GM19328 (cell line): ENCODE results near the gene ZNF646.
A peak's percentile ranks its signal among the peaks of the same experiment; 100 is the strongest.

Experiments used
- ATAC-seq: cut with Tn5 transposase; IDR thresholded peaks from one replicate; pipeline ENCODE4 v1.9.1; 2021; ENCODE audit warnings: mild to moderate bottlenecking, moderate library complexity; ENCODE audit not compliant: unreplicated experiment

Gene ZNF646, protein sequence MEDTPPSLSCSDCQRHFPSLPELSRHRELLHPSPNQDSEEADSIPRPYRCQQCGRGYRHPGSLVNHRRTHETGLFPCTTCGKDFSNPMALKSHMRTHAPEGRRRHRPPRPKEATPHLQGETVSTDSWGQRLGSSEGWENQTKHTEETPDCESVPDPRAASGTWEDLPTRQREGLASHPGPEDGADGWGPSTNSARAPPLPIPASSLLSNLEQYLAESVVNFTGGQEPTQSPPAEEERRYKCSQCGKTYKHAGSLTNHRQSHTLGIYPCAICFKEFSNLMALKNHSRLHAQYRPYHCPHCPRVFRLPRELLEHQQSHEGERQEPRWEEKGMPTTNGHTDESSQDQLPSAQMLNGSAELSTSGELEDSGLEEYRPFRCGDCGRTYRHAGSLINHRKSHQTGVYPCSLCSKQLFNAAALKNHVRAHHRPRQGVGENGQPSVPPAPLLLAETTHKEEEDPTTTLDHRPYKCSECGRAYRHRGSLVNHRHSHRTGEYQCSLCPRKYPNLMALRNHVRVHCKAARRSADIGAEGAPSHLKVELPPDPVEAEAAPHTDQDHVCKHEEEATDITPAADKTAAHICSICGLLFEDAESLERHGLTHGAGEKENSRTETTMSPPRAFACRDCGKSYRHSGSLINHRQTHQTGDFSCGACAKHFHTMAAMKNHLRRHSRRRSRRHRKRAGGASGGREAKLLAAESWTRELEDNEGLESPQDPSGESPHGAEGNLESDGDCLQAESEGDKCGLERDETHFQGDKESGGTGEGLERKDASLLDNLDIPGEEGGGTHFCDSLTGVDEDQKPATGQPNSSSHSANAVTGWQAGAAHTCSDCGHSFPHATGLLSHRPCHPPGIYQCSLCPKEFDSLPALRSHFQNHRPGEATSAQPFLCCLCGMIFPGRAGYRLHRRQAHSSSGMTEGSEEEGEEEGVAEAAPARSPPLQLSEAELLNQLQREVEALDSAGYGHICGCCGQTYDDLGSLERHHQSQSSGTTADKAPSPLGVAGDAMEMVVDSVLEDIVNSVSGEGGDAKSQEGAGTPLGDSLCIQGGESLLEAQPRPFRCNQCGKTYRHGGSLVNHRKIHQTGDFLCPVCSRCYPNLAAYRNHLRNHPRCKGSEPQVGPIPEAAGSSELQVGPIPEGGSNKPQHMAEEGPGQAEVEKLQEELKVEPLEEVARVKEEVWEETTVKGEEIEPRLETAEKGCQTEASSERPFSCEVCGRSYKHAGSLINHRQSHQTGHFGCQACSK (N-terminal part only)

DNA sequence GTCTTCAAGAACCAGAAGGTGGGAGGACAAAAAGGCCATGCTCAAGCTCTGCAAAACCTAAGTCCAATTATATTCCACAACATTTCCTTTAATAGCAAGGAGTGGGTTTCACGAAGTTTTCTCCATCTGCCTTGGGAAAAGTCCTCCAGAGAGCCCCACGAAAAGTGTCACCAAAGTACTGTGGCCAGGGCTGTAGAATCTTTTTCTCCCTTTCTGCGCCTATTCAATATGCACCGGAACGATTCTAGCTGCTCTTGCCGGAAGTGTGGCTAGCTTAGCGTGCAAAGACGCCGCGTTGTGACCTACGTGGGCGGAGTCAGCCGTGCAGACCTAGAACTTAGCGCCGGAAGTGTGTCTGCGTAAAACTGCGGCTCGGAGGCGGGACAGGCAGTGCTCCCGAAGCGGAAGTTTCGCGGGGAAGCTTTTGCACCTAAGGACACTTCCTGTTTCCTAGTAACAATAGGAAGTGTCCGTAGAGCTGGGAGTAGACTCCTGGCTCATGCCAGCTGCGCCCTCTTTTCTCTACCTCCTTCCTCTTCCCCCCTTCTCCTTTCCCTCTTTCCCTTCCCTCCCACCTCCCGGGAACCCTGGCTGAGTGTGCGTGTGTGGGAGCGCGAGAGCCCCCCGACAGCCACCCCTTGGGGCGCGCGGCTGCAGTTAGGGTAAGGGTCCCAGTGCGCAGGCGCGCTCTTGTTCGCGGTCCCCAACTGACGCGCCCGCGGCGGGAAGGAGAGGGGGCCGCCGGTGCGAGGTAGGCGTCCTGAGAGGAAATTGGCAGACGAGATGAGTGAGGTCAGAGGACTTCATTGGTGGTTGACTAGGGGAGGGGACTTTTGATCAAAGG, at the start of gene ZNF646, which contains the start of gene ZNF668:
Gene ZNF646 (plus strand): TSS at position 453 of the 844 bp plus-strand sequence. CDS start 1,903 bp downstream, outside the sequence.
Gene ZNF668 (minus strand): TSS at position 271 of the 844 bp plus-strand sequence. CDS start 9,781 bp downstream, outside the sequence.
- ATAC-seq = peak; percentile 48

DNA sequence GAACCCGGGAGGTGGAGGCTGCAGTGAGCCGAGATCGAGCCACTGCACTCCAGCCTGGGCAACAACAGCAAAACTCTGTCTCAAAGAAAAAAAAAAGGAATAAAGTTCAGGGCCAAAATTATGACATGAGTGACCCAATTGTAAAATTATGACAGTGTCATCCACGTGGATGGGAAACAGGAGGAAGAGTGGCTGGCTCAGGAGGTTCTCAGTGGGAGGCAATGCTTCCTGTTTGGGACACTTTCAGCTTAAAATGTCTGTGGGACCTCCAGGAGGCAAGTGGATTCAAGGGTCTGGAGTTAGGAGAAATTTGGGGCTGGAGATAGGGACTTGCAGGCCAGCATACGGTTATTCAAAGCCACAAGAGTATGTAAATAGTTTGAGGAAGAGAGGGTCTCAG, 48.9 kb upstream of the ZNF646 start:
- no peak for ATAC-seq

DNA sequence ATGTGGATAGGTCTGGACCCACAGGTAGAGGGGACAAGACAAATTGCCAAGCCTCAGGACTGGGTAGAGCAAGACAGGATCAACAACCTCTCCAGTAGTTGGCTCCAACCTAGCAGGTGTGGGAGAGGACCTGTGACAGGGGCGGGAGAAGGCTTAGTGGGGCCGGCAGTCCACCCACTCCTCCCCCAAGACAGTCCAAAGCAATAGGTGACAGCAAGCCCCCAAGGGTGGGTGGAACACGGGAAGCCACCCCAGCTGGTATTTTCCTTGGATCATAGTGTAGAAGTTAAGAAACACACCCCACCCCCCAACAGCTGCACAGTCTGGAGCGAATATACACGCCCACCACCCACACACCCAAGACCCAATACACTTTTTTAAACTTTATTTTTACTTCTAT, 45.0 kb upstream of the ZNF646 start:
- ATAC-seq = no peak

DNA sequence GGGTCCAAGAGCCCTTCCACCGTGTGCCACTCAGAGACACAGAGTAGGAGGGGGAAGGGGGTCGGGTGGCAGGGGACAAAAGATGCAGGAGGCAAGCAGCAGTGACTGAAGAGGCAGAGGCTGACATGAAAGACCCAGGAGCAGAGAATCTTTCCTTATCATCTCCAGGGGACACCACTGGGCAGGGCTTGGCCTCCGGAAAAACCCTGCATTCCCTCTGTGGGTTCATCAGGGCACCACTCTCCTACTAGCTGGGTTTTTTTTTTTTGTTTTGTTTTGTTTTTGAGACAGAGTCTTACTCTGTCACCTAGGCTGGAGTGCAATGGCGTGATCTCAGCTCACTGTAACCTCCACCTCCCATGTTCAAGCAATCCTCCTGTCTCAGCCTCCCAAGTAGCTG, 42.9 kb upstream of the ZNF646 start:
- no peak for ATAC-seq

DNA sequence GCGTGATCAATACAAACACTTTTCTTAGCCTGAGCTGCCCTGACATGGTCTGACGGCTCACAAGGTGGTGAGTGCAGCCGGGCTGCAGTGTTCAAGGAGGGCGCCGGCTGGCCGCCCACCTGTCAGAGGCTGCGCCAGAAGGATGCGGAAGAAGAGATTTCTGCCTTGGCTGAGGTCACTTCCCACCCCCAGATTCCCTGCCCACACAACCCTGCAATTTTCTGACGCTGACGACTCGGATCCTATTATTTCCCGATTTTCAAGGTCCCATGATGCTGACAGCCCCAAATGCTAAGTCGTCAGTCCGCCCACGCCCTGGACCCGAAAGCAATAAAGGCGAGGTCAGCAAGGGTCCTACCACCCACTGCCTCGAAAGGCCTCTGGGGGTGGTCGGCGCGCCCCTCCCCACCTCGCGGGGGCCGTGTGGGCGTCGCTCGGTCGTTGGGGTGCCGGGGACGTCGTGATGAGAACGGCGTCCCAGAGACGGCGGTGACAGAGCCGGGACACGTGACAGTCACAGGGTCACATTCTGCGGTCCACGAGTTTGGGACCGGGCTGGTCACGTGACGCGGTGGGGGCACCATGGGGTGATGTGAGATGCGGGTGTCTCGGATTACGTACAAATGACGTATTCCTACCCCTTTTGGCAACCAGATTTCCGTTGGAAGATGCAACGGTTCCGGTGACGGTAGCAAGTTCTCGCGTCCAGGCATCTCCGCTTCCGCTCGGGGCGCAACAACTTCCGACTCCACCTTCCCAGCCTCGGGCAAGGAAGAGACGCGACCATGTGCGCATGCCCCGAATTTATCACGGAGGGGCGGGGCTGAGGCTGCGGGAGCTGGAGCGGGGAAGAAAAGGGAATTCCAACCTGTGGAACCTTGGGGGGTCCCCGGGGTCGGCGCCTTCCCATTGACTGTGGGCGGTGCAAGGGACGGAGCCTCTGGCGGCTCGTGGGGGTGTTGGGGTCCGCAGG, 41.2 kb upstream of the ZNF646 start, which contains the start of gene STX4:
Gene STX4 (plus strand): TSS at position 823 of the 973 bp plus-strand sequence. CDS start 248 bp downstream, outside the sequence.
- ATAC-seq = peak; percentile 82

DNA sequence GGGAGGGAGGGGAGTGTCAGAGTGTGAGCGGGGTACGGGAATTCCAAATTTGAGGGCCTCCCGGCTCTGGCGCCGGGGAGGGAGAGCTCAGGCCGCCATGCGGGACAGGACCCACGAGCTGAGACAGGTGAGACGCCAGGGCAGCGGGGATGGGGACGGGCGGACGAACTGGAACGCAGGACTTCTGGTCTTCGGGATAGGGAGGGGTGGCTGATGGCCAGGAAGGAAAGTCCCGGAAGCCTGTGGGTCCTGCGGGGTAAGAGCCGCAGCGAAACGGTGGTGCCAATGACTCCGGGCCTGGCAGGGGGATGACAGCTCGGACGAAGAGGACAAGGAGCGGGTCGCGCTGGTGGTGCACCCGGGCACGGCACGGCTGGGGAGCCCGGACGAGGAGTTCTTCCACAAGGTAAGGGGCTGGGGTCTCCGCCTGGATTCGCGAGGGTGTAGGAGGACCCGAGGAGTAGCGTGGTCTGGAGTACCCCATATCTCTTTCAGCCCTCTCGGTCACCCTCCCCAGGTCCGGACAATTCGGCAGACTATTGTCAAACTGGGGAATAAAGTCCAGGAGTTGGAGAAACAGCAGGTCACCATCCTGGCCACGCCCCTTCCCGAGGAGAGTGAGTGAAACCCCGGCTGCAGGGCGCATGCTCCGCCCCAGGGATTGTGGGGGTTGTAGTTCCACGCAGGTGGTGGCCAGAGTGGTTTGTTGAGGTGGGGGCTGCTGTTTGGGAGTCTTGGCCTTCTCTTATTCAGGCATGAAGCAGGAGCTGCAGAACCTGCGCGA, 40.3 kb upstream of the ZNF646 start:
- ATAC-seq = peak; percentile 39

DNA sequence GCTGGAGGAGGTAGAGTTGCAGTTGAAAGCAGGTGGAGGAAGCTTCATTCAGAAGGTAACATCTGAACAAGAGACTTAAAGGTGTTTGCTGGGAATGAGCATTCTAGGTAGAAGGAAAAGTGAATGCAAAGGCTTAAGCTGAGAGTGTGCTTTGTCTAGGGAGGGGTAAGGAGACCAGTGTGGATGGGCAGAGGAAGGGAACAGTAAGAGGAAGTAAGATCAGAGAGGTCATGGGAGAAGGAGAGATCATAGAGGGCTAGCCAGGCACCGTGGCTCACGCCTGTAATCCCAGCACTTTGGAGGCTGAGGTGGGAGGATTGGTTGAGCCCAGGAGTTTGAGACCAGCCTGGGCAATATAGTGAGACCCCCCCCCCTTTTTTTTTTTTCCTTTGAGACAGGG, 37.5 kb upstream of the ZNF646 start:
- ATAC-seq = no peak

DNA sequence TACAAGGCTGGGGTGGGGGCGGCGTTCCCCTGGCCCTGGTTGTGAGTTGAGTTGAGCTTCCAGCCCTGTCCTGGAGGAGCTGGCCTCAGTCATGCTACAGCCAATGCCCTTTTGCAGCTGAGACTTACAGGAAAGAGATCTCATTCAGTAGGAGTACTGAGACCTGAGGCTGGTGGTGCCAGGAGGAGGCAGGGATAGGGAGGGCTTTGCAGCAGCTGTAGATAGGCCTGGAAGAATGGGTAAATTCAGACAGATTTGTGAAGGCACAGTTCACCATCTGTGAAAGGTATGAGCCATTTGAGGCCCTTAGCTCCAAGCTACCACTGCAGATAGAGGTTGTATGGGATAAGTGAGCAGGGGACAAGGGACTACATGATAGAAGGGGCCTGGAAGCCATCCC, 35.2 kb upstream of the ZNF646 start:
- no peak for ATAC-seq

DNA sequence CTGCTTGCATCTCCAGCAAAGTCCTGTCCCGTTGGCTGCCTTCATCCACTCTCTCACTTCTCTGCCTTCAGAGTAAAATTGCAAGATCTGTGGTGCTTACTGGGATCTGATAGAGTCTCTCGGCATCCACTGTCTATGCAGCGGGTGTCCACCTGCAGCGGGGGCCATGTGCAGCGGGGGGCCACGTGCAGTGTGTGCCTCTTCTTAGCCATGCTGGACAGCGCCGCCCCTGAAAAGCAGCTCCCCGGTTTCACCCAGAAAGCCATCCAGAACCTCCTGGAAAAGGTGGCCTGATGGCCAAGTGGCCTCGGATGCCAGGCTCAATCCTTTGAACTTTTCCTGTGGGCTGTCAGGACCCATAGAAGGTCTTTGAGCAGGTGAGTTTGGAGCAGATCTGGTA, 31.4 kb upstream of the ZNF646 start:
- no peak for ATAC-seq

DNA sequence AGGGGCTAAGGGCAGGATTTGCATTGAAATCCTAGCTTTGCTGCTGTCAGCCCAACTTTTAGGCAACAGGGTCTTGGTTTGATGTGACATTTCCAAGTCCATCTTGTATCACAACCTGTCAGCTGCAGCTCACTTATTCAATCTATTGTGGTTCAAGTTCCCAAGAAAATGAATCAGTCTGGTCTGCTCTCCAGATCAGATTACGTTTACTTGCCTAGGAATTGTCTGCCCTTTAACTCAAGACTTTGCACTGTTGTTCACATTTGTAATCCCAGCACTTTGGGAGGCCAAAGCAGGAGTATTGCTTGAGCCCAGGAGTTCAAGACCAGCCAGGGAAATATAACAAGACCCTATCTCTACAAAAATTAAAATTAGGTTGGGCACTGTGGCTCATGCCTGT, 30.9 kb upstream of the ZNF646 start:
- no peak for ATAC-seq

DNA sequence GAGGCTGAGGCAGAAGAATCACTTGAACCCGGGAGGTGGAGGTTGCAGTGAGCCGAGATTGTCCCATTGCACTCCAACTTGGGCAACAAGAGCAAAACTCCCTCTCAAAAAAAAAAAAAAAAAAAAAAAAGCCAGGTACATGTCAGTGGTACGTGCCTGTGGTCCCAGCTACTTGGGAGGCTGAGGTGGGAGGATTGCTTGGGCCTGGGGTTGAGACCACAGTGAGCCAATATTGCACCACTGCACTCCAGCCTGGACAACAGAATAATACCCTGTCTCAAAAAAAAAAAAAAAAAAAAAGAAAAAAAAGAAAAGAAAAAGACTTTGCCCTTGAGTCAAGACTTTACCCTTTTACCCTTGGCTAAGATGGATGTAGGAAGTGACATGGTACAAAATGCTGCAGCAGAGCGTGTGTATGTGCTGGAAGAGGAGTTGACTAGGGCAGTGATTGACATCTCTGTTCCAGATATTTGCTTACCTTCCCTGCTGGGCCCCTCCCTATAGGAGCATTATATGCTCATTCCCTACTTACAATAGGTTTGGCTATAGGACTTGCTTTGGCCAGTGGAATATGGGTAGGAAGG, 30.2 kb upstream of the ZNF646 start:
- ATAC-seq = no peak

DNA sequence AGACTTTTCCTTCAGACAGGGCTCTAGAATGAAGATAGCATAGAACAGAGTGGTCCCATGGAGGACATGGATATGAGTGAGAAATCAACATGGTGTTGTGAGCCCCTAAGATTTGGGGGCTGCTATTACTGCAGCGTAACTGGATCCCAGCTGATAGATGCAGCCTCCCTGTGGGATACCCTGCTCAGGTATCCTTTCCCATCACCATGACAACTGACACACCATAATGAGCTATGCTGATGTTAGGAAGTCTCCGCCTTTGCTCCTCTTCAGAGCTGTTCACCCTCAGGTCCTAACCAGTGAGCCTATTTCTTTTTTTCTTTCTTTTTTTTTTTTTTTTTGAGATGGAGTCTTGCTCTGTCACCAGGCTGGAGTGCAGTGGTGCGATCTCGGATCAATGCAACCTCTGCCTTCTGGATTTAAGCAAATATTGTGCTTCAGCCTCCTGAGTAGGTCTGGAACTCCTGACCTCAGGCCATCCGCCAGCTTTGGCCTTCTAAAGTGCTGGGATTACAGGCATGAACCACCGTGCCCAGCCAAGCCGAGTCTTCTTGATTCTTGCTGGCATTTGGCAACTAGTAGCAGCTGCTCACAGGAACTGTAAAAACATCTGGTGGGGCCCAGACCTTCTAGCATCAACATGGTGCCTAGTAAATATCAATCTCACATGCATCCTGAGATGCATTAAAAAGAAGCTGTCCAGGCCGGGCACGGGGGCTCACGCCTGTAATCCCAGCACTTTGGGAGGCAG, 23.8 kb upstream of the ZNF646 start:
- ATAC-seq = no peak

DNA sequence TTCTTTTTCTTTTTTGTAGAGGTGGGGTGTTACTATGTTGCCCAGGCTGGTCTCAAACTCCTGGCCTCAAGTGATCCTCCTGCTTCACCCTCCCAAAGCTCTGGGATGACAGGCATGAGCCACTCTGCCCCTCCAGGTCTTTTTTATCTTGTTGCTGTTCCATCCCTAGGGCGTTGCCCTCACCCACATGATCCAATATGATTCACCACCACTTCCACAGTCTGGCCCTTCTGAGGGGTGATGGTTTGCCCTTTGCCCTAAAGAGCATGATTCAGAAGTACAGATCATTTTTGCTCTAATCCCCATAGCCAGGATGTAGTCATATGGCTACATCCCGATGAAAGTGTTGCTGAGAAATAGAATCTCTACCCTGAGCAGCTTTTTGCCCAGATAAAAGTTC, 22.1 kb upstream of the ZNF646 start:
- no peak for ATAC-seq

DNA sequence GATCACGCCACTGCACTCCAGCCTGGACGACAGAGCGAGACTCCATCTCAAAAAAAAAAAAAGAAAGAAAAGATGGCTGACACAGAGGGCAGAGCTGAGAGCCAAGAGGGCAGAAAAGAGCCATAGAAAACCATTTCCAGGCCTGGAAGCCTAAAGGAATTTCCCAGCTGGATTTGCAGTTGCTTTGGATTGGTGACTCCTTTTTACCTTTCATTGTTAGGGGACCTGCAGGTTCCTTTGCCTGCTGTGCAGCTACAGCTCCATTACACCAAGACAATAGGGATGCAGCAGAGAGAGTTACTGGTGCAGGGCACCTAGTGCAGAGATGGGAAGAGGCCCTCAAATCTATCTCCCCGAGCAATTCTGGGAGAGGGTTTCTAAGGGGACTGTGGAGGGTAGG, 18.6 kb upstream of the ZNF646 start:
- no peak for ATAC-seq

DNA sequence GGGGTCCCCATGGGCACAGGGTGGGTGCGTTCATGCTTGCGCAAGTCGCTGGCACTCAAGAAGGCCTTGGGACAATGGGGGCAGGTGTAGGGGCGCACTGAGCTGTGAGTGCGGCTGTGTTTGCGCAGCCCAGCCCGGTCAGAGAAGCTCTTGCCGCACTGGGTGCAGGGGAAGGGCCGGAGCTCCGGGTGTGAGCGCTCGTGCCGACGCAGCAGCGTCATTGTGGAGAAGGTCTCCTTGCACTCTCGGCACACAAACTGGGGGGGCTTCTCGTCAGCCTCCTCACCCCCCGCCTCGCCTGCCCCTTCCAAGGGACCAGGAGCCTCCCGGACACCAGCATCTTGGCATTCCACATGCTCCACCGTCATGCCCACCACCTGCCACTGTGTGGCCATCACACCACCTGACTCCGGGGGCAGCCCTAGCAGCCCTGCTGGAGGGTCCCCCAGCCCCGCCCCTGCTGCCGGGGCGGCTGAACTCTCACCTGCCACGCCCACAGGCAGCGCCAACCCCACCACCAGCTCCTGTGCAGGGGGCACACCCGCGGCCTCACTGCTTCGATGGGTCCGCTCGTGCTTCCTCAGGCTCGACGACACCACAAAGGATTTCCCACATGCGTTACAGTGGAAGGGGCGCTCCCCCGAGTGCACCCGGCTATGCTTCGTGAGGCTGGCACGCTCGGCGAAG, 13.0 kb upstream of the ZNF646 start:
- ATAC-seq = no peak

DNA sequence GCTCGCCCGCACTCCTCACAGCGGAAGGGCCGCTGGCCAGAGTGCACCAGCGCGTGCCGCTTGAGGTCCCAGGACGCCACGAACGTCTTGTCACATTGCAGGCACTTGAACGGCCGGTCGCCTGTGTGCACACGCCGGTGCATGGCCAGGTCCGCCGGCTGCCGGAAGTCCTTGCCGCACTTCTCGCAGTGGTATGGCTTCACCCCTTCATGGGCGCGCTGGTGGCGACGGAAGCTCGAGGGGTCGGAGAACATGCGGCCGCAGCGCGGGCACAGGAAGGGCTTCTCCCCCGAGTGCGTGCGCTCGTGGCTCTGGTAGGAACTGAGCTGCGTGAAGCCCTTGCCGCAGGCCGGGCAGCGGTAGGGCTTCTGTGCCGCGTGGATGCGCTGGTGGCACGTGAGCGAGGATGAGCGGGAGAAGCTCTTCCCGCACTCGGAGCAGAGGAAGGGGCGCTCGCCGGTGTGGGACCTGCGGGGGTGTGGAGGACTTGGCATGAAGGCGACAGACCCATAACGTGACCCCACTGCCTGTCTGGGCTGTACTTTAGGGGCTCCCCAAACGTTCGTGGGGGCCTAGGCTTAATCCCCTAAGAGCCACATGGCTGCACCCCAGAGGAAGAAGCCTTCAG, 12.3 kb upstream of the ZNF646 start:
- no peak for ATAC-seq
